ENCODE data around the gene ERC2. TPM values are rescaled to one million over a fixed set of nuclear protein-coding genes. Genes with fewer than 3 reads are reported as not detected.

The ERC2 gene
- total and polyA plus RNA-seq, 2 of the 13 experiments (the other 11 are each of a cell fraction or from before 2014, with no cell fraction given) = 0.16 to 0.22 TPM

GRCh38 chr3:55951388-55951787, 516.9 kb downstream of the ERC2 start:
- H3K4me3 ChIP-seq (replicated peaks in 1 of 3; ENCODE audit: insufficient read depth in 1 of 3, low read depth in 2 of 3, low read length in 3 of 3) = no peak overlapping the region
- H2AFZ ChIP-seq (ENCODE audit: low read length) = no peak overlapping the region
- TF ChIP-seq, protein P1, sequence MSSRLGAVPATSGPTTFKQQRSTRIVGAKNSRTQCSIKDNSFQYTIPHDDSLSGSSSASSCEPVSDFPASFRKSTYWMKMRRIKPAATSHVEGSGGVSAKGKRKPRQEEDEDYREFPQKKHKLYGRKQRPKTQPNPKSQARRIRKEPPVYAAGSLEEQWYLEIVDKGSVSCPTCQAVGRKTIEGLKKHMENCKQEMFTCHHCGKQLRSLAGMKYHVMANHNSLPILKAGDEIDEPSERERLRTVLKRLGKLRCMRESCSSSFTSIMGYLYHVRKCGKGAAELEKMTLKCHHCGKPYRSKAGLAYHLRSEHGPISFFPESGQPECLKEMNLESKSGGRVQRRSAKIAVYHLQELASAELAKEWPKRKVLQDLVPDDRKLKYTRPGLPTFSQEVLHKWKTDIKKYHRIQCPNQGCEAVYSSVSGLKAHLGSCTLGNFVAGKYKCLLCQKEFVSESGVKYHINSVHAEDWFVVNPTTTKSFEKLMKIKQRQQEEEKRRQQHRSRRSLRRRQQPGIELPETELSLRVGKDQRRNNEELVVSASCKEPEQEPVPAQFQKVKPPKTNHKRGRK (CRISPR knock-in tag; IDR thresholded peaks at IDR 0.05) = no peak
- no peak for TF ChIP-seq NR2F2 (IDR thresholded peaks at IDR 0.05; ENCODE audit: borderline replicate concordance, low read depth)
- H3K4me1 ChIP-seq (ENCODE audit: insufficient read depth, low read length) = no peaks in the 10 kb centered on the region
- 0% methylated on average over 4 of the region's 4 CpGs for WGBS (ENCODE audit: low lambda C conversion rate)
- intact Hi-C loops (cut with micrococcal nuclease; ENCODE audit: unreplicated experiment) (no loop called here), in situ Hi-C loops (cut with HindIII; ENCODE audit: extremely low pct_ligation_motif_present, low pct_unique_long_range_greater_than_20kb) (no loop called here)
- no peak for DNase-seq (ENCODE audit: low spot score)
- BruUV-seq (replicated peaks) = no TSS peak
- no peaks in the 10 kb centered on the region for H3K9me3 ChIP-seq (ENCODE audit: low read length)
- ChIA-PET CTCF (ENCODE audit: low intra/inter-chr PET ratio, low total read pairs) (no interaction called here), POLR2A (no interaction called here)
- no peaks in the 10 kb centered on the region; a peak in 1 of 5 replicates for H3K27me3 ChIP-seq (ENCODE audit: control insufficient read depth in 1 of 2, insufficient read depth in 2 of 2, low read length in 2 of 2)
- no peaks in the 10 kb centered on the region for H3K79me2 ChIP-seq (ENCODE audit: insufficient read depth, low read length)
- H3K36me3 ChIP-seq (replicated peaks in 1 of 2; ENCODE audit: control insufficient read depth in 1 of 2, insufficient read depth in 2 of 2, low read length in 2 of 2) = no peaks in the 10 kb centered on the region
- H3K4me2 ChIP-seq (ENCODE audit: low read depth, low read length) = no peak overlapping the region
- H3K9ac ChIP-seq (ENCODE audit: insufficient read depth, low read depth, low read length) = no peak overlapping the region
- no peaks in the 10 kb centered on the region for H4K20me1 ChIP-seq (ENCODE audit: insufficient read depth, low read length)
- H3K27ac ChIP-seq (ENCODE audit: extremely low read length, insufficient read depth, low read length) = no peak overlapping the region
- no peak for FAIRE-seq
- no peak for ATAC-seq

DNA sequence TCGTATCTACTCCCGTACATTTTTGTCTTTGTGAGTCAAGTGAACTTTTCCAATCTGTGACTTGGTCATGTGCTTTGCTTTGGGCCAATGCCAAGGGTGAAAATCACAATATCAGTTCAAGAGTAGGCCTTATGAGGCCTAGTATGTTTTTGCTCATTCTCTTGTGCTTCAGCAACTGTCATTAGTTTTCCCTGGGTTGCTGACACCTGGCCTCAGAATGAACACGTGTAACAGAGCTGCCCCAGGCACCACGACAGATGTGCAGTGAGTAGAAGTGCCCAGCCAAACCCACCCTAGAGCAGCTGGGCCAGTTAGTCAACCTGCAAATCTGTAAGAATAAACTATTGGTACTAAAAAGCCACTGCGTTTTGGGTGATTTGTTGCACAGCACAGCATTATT, 520.9 kb downstream of the ERC2 start:
- Histone ChIP-seq H3K27me3 (ENCODE audit: control insufficient read depth in 1 of 2, insufficient read depth in 2 of 2, low read length in 2 of 2) (no peaks in the 10 kb centered on the region), H3K36me3 (replicated peaks in 1 of 2; ENCODE audit: control insufficient read depth in 1 of 2, insufficient read depth in 2 of 2, low read length in 2 of 2) (no peaks in the 10 kb centered on the region), H3K4me2 (ENCODE audit: low read depth, low read length) (no peak overlapping the region), H3K9ac (ENCODE audit: insufficient read depth, low read depth, low read length) (no peak overlapping the region), H2AFZ (ENCODE audit: low read length) (no peak overlapping the region), H3K4me1 (ENCODE audit: insufficient read depth, low read length) (no peaks in the 10 kb centered on the region), H4K20me1 (ENCODE audit: insufficient read depth, low read length) (no peaks in the 10 kb centered on the region), H3K4me3 (replicated peaks in 1 of 3; ENCODE audit: insufficient read depth in 1 of 3, low read depth in 2 of 3, low read length in 3 of 3) (no peak overlapping the region), H3K79me2 (ENCODE audit: insufficient read depth, low read length) (no peaks in the 10 kb centered on the region), H3K9me3 (ENCODE audit: low read length) (no peaks in the 10 kb centered on the region), H3K27ac (ENCODE audit: extremely low read length, insufficient read depth, low read length) (no peak overlapping the region)
- ChIA-PET POLR2A (no interaction called here), CTCF (ENCODE audit: low intra/inter-chr PET ratio, low total read pairs) (no interaction called here)
- TF ChIP-seq CHCHD3 (CRISPR knock-in tag; IDR thresholded peaks at IDR 0.05) (no peak), PREB (CRISPR knock-in tag; IDR thresholded peaks at IDR 0.05) (no peak), RFX1 (IDR thresholded peaks at IDR 0.05) (no peak)
- DNase-seq (ENCODE audit: low spot score) = no peak
- in situ Hi-C loops (cut with HindIII; ENCODE audit: extremely low pct_ligation_motif_present, low pct_unique_long_range_greater_than_20kb) (no loop called here), intact Hi-C loops (cut with micrococcal nuclease; ENCODE audit: unreplicated experiment) (no loop called here)
- WGBS (ENCODE audit: low lambda C conversion rate) = 10% methylated on average over 5 of the region's 5 CpGs
- BruUV-seq (replicated peaks) = no TSS peak
- no peak for ATAC-seq
- no peak for FAIRE-seq
